Activated CD8-positive, alpha-beta T cell treated with anti-CD3 and anti-CD28 coated beads, Interleukin-2, amount 10 ng/mL, durations not matched to agents 7 days and 5 days (primary cell): ENCODE data around the gene AHRR. TPM values are rescaled to one million over a fixed set of nuclear protein-coding genes. Genes with fewer than 3 reads are reported as not detected.
A peak's percentile ranks its signal among the peaks of the same experiment; 100 is the strongest.
"Not testable (repeated sequence)": the region's sequence is repeated elsewhere in the genome, so short reads cannot be mapped to it uniquely, and the experiment has no call there.

Experiments
- ATAC-seq: fragments of 150-1000 bp; cut with Tn5 transposase; one replicate; pipeline ENCODE4 v1.10.0; 2021; ENCODE audit warnings: moderate library complexity
- CTCF ChIA-PET: fragments of 350-600 bp; sonication (Branson Sonifier 250); formaldehyde crosslinking; loops from one replicate; lab custom pipeline; 2021; ENCODE audit warnings: antibody characterized with exemption; lab: Charles Lee
- POLR2A ChIA-PET: fragments of 350-600 bp; sonication (Branson Sonifier 250); formaldehyde crosslinking; loops from one replicate; lab custom pipeline; 2021; ENCODE audit warnings: antibody characterized with exemption; lab: Charles Lee
- DNase-seq: peaks from one replicate; pipeline ENCODE4 v3.0.0-alpha.2; 2020
- H3K27ac Mint-ChIP-seq: one replicate; pipeline ENCODE4 v1.8.0; 2021; ENCODE audit warnings: mild to moderate bottlenecking, mixed read lengths
- H3K27me3 Mint-ChIP-seq: one replicate; pipeline ENCODE4 v1.8.0; 2021; ENCODE audit warnings: low read depth, mixed read lengths
- H3K36me3 Mint-ChIP-seq: one replicate; pipeline ENCODE4 v1.8.0; 2021; ENCODE audit warnings: low read depth, mixed read lengths
- H3K4me1 Mint-ChIP-seq: one replicate; pipeline ENCODE4 v1.8.0; 2021; ENCODE audit warnings: low read depth, mixed read lengths
- H3K4me3 Mint-ChIP-seq: one replicate; pipeline ENCODE4 v1.8.0; 2021; ENCODE audit warnings: mild to moderate bottlenecking, mixed read lengths
- H3K9me3 Mint-ChIP-seq: one replicate; pipeline ENCODE4 v1.8.0; 2022; ENCODE audit warnings: mixed read lengths; ENCODE audit not compliant: insufficient read depth
- total RNA-seq, 2 experiments: library from RNA; stranded (reverse); gene quantifications; one replicate each; pipeline ENCODE4 v1.2.3, GENCODE V29; 2021

The AHRR gene
- total RNA-seq: 10 to 100 TPM; 56.1 to 57.2 TPM

GRCh38 chr5:321230-321725 is at the start of gene AHRR:
AHRR (plus strand) TSS chr5:321714; CDS start chr5:343903, 22,189 bp downstream.
- peak within 1 kb of the TSS; percentile 81 for H3K4me3 Mint-ChIP-seq
- ChIA-PET CTCF (interaction anchor here (0.8 to 2.3 kb wide), 14 partner anchors 9 to 125 kb away, joined by 3 to 10 read pairs (median 4); no protein-coding TSS in a partner anchor), POLR2A (interaction anchor here (0.7 to 1.3 kb wide), 4 partner anchors 25 to 72 kb away, joined by 3 to 9 read pairs (median 3); no protein-coding TSS in a partner anchor)
- H3K36me3 Mint-ChIP-seq: peaks cover 24% of the 10 kb centered on the region
- H3K27ac Mint-ChIP-seq: peak within 1 kb of the TSS; percentile 78
- H3K9me3 Mint-ChIP-seq: no peaks in the 10 kb centered on the region
- H3K4me1 Mint-ChIP-seq: peaks cover 48% of the 10 kb centered on the region
- DNase-seq: peak; percentile 73
- ATAC-seq: peak; percentile 76
- peaks cover 2% of the 10 kb centered on the region for H3K27me3 Mint-ChIP-seq

GRCh38 chr5:271828-272167 is 49.7 kb upstream of the AHRR start:
- Mint-ChIP-seq H3K36me3 (peaks cover 40% of the 10 kb centered on the region), H3K27ac (peak overlapping the region; percentile 87), H3K4me3 (peak overlapping the region; percentile 88), H3K4me1 (peaks cover 44% of the 10 kb centered on the region)
- DNase-seq, H3K9me3 Mint-ChIP-seq, H3K27me3 Mint-ChIP-seq: not testable (repeated sequence)
- POLR2A ChIA-PET: interaction anchor here (0.8 to 2.4 kb wide), 7 partner anchors 12 to 202 kb away, joined by 3 to 23 read pairs (median 3); partner anchors contain the start of genes CCDC127 and SDHA
- CTCF ChIA-PET: interaction anchor here (0.9 kb wide), 1 partner anchor 12 kb away, joined by 3 read pairs; no protein-coding TSS in a partner anchor
- peak; percentile 1 for ATAC-seq

GRCh38 chr5:273091-273490 is 48.4 kb upstream of the AHRR start:
- H3K27ac Mint-ChIP-seq: peak overlapping the region; percentile 64
- H3K27me3 Mint-ChIP-seq, POLR2A ChIA-PET, ATAC-seq, DNase-seq, H3K9me3 Mint-ChIP-seq: not testable (repeated sequence)
- CTCF ChIA-PET: interaction anchor here (1.0 kb wide), 1 partner anchor 13 kb away, joined by 3 read pairs; no protein-coding TSS in a partner anchor
- peaks cover 45% of the 10 kb centered on the region for H3K4me1 Mint-ChIP-seq
- peaks cover 38% of the 10 kb centered on the region for H3K36me3 Mint-ChIP-seq
- H3K4me3 Mint-ChIP-seq: peak overlapping the region; percentile 88

- H3K9me3 Mint-ChIP-seq, DNase-seq, H3K27me3 Mint-ChIP-seq, ATAC-seq, POLR2A ChIA-PET: not testable (repeated sequence)
- Mint-ChIP-seq H3K4me1 (peaks cover 45% of the 10 kb centered on the region), H3K36me3 (peaks cover 38% of the 10 kb centered on the region), H3K4me3 (peak overlapping the region; percentile 88), H3K27ac (peak overlapping the region; percentile 64)
- CTCF ChIA-PET: interaction anchor here (1.0 kb wide), 1 partner anchor 12 kb away, joined by 3 read pairs; no protein-coding TSS in a partner anchor
Observed at GRCh38 chr5:273491-273890, 48.0 kb upstream of the AHRR start.

GRCh38 chr5:274346-274745 is 47.2 kb upstream of the AHRR start:
- H3K27ac Mint-ChIP-seq, H3K27me3 Mint-ChIP-seq, H3K4me3 Mint-ChIP-seq, H3K9me3 Mint-ChIP-seq, CTCF ChIA-PET, ATAC-seq, DNase-seq: not testable (repeated sequence)
- H3K4me1 Mint-ChIP-seq: peaks cover 45% of the 10 kb centered on the region
- POLR2A ChIA-PET: interaction anchor here (1.1 kb wide), 1 partner anchor 198 kb away, joined by 3 read pairs; no protein-coding TSS in a partner anchor
- H3K36me3 Mint-ChIP-seq: peaks cover 42% of the 10 kb centered on the region

GRCh38 chr5:278646-279045 is 42.9 kb upstream of the AHRR start:
- Mint-ChIP-seq H3K27me3 (no peaks in the 10 kb centered on the region), H3K27ac (no peak overlapping the region), H3K4me3 (no peak overlapping the region), H3K4me1 (peaks cover 22% of the 10 kb centered on the region), H3K36me3 (peaks cover 34% of the 10 kb centered on the region), H3K9me3 (no peaks in the 10 kb centered on the region)
- POLR2A ChIA-PET: no interaction called here
- no peak for ATAC-seq
- no peak for DNase-seq
- CTCF ChIA-PET: no interaction called here

GRCh38 chr5:279051-279665 is 42.4 kb upstream of the AHRR start:
- H3K27me3 Mint-ChIP-seq, DNase-seq, H3K27ac Mint-ChIP-seq, H3K4me3 Mint-ChIP-seq, CTCF ChIA-PET, H3K9me3 Mint-ChIP-seq, POLR2A ChIA-PET, ATAC-seq: not testable (repeated sequence)
- H3K4me1 Mint-ChIP-seq: peaks cover 18% of the 10 kb centered on the region
- H3K36me3 Mint-ChIP-seq: peaks cover 34% of the 10 kb centered on the region

GRCh38 chr5:285991-286557 is 35.4 kb upstream of the AHRR start:
- POLR2A ChIA-PET: interaction anchor here (1.4 kb wide), 1 partner anchor 15 kb away, joined by 4 read pairs; the partner anchor contains the start of gene PDCD6
- Mint-ChIP-seq H3K9me3 (no peaks in the 10 kb centered on the region), H3K4me3 (no peak overlapping the region), H3K27ac (no peak overlapping the region), H3K36me3 (peaks cover 32% of the 10 kb centered on the region), H3K27me3 (no peaks in the 10 kb centered on the region), H3K4me1 (no peaks in the 10 kb centered on the region)
- DNase-seq: no peak
- CTCF ChIA-PET: interaction anchor here (1.0 to 2.9 kb wide), 6 partner anchors 13 to 160 kb away, joined by 3 to 11 read pairs (median 4); no protein-coding TSS in a partner anchor
- ATAC-seq: no peak

GRCh38 chr5:290200-290599 is 31.3 kb upstream of the AHRR start:
- H3K4me1 Mint-ChIP-seq, H3K9me3 Mint-ChIP-seq, ATAC-seq, CTCF ChIA-PET, DNase-seq, POLR2A ChIA-PET, H3K27ac Mint-ChIP-seq, H3K27me3 Mint-ChIP-seq, H3K4me3 Mint-ChIP-seq: not testable (repeated sequence)
- peaks cover 30% of the 10 kb centered on the region for H3K36me3 Mint-ChIP-seq

GRCh38 chr5:291345-291744 is 30.2 kb upstream of the AHRR start:
- DNase-seq, H3K4me1 Mint-ChIP-seq, H3K27ac Mint-ChIP-seq, POLR2A ChIA-PET, H3K4me3 Mint-ChIP-seq, ATAC-seq, H3K27me3 Mint-ChIP-seq, H3K9me3 Mint-ChIP-seq, CTCF ChIA-PET: not testable (repeated sequence)
- peaks cover 21% of the 10 kb centered on the region for H3K36me3 Mint-ChIP-seq

- CTCF ChIA-PET, POLR2A ChIA-PET: not testable (repeated sequence)
Observed at GRCh38 chr5:294788-295187, 26.7 kb upstream of the AHRR start.

More at GRCh38 chr5:294788-295187, 26.7 kb upstream of the AHRR start:
- ATAC-seq, H3K27ac Mint-ChIP-seq, H3K9me3 Mint-ChIP-seq, H3K27me3 Mint-ChIP-seq, DNase-seq, H3K4me3 Mint-ChIP-seq: not testable (repeated sequence)
- Mint-ChIP-seq H3K36me3 (peaks cover 15% of the 10 kb centered on the region), H3K4me1 (peaks cover 20% of the 10 kb centered on the region)
